Peyer's patch (tissue), 4 donors: Measurements from ENCODE around the gene PELI2. TPM values are rescaled to one million over a fixed set of nuclear protein-coding genes. Genes with fewer than 3 reads are reported as not detected.

Source experiments
- DNase-seq, 3 donors: peaks; one replicate each; pipeline ENCODE4 v3.0.0-alpha.2; 2017 to 2019
- H3K27ac ChIP-seq, 4 donors: fragments of 200-600 bp; sonication (generic); one replicate each; pipeline ENCODE4 v1.5.1; 2016 to 2019
- H3K27me3 ChIP-seq, 2 donors: fragments of 200-600 bp; sonication (generic); one replicate each; pipeline ENCODE4 v1.5.1; 2019
- H3K36me3 ChIP-seq, 3 donors: fragments of 200-600 bp; sonication (generic); one replicate each; pipeline ENCODE4 v1.5.1; 2016 to 2019
- H3K4me1 ChIP-seq, 4 donors: fragments of 200-600 bp; sonication (generic); one replicate each; pipeline ENCODE4 v1.5.1; 2016 to 2019
- H3K4me3 ChIP-seq, 4 donors: fragments of 200-600 bp; sonication (generic); 1 replicate in 3 of 4; 2 replicates in 1 of 4; pipeline ENCODE4 v1.5.1; 2016 to 2019; ENCODE audit warnings: mild to moderate bottlenecking in 1 of 4
- H3K9me3 ChIP-seq, 4 donors: fragments of 200-600 bp; sonication (generic); one replicate each; pipeline ENCODE4 v1.5.1; 2016 to 2019; ENCODE audit warnings: mild to moderate bottlenecking in 1 of 4
- POLR2A ChIP-seq, 2 donors: fragments of 450-650 bp; IDR thresholded peaks; one replicate each; pipeline ENCODE4 v1.5.1; 2017; ENCODE audit warnings: antibody characterized with exemption in 2 of 2, mild to moderate bottlenecking in 2 of 2, moderate library complexity in 2 of 2
- total RNA-seq, 4 donors: library from RNA; depleted of rRNA; stranded (reverse); fragments of >200 nt; gene quantifications; one replicate each; pipeline ENCODE4 v1.1.0, GENCODE V29; 2016
- TF ChIP-seq, protein P1 (sequence below), 6 experiments: fragments of 450-650 bp in 4 of 6; fragments of 200-600 bp in 2 of 6; sonication (generic) in 1 of 6; IDR thresholded peaks; one replicate each; pipeline ENCODE4 v1.5.1; 2017 to 2019; ENCODE audit warnings: antibody characterized with exemption in 6 of 6, mild to moderate bottlenecking in 3 of 6, moderate library complexity in 1 of 6

The PELI2 gene
- total RNA-seq, 4 donors from 2014 or later, result 15.2 to 28.9 (median 18.6) TPM

DNA sequence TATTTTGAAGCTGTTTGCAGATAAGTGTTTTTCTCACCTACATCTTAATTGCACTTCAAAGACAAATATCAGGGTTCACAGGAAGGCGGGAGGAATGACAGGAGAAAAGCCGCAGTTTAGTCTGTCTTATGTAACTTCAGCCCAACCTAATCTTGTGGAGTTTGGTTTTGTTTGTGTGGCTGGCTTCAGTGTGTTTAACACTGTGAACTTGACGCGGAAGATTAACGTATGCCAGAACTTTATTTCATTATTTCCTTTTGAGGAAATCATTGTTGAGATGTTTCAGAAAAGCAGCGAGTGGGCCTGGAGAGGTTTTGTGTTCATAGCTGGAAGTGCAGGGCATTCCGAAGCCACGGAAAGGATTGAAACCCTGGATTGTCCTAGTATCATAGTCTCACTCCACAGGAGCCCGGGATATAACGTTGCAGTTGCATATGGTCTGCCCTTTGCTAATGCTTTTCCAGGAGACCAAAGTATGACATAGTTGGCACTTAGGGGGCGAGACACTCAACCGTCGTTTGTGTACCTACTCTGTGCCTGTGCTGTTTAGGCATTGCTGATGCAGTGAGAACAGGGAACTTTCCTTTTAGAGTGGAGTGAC is 2.0 kb downstream of the PELI2 start:
- H3K27me3 ChIP-seq, result no peaks in the 10 kb centered on the region
- no peaks in the 10 kb centered on the region for H3K9me3 ChIP-seq
- TF ChIP-seq, protein P1, sequence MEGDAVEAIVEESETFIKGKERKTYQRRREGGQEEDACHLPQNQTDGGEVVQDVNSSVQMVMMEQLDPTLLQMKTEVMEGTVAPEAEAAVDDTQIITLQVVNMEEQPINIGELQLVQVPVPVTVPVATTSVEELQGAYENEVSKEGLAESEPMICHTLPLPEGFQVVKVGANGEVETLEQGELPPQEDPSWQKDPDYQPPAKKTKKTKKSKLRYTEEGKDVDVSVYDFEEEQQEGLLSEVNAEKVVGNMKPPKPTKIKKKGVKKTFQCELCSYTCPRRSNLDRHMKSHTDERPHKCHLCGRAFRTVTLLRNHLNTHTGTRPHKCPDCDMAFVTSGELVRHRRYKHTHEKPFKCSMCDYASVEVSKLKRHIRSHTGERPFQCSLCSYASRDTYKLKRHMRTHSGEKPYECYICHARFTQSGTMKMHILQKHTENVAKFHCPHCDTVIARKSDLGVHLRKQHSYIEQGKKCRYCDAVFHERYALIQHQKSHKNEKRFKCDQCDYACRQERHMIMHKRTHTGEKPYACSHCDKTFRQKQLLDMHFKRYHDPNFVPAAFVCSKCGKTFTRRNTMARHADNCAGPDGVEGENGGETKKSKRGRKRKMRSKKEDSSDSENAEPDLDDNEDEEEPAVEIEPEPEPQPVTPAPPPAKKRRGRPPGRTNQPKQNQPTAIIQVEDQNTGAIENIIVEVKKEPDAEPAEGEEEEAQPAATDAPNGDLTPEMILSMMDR (IDR thresholded peaks at IDR 0.05), result peak in 2 of 6 experiments; percentile 14 to 40
- no peak for TF ChIP-seq POLR2A (IDR thresholded peaks at IDR 0.05)
- H3K27ac ChIP-seq, result peak overlapping the region; percentile 93 to 96 (median 94)
- H3K36me3 ChIP-seq, result no peaks in the 10 kb centered on the region
- peaks cover 0 to 16% (median 7%) of the 10 kb centered on the region in 4 donors for H3K4me1 ChIP-seq
- H3K4me3 ChIP-seq, result peak overlapping the region in 3 of 4 donors; percentile 65 to 96 (median 78)
- no peak for DNase-seq

DNA sequence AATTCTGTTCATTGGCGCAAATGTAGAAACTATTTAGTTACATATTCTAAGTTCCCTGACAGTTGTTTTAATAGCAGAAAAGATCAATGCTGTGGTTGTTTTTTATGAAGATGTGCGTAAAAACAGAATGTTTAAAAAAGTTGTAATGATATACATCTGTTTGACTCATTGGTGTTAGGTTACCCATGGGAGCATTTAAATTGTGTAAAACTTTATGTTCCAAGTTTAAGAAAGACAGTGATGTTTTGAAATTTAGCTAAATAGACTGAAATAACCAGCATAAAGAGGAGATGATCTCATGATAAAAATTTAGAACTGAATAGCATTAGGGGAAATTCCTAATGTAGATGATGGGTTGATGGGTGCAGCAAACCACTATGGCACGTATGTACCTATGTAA is 3.6 kb downstream of the PELI2 start:
- no peak for DNase-seq
- Histone ChIP-seq H3K27me3 (no peaks in the 10 kb centered on the region), H3K4me3 (no peak overlapping the region), H3K4me1 (peaks cover 0 to 17% (median 7%) of the 10 kb centered on the region in 4 donors), H3K9me3 (no peaks in the 10 kb centered on the region), H3K36me3 (no peaks in the 10 kb centered on the region), H3K27ac (no peak overlapping the region)
- TF ChIP-seq, protein P1 (IDR thresholded peaks at IDR 0.05), result no peak
- no peak for TF ChIP-seq POLR2A (IDR thresholded peaks at IDR 0.05)

DNA sequence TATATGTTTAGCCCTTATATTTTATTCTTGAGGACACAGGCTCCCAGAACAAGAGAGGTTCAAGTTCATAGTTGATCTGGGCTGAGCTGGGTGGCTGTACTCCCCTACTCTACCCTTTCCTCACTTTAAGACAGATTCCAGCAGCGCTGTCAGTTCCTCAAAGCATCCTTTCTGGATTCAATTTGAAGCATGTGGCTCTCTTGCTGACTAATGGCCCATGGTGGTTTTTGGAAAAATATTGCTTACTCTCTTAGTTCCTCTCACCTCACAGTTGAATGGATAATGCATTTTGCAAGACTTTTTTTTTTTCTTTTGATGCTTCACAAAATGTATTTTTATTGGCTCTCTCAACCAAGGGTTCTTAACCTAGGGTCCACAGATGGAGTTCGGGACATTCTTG is 4.1 kb downstream of the PELI2 start:
- Histone ChIP-seq H3K4me1 (peaks cover 0 to 17% (median 7%) of the 10 kb centered on the region in 4 donors), H3K27me3 (no peaks in the 10 kb centered on the region), H3K36me3 (no peaks in the 10 kb centered on the region), H3K27ac (no peak overlapping the region), H3K9me3 (no peaks in the 10 kb centered on the region), H3K4me3 (no peak overlapping the region)
- no peak for DNase-seq
- TF ChIP-seq POLR2A (IDR thresholded peaks at IDR 0.05), result no peak
- TF ChIP-seq, protein P1 (IDR thresholded peaks at IDR 0.05), result no peak

DNA sequence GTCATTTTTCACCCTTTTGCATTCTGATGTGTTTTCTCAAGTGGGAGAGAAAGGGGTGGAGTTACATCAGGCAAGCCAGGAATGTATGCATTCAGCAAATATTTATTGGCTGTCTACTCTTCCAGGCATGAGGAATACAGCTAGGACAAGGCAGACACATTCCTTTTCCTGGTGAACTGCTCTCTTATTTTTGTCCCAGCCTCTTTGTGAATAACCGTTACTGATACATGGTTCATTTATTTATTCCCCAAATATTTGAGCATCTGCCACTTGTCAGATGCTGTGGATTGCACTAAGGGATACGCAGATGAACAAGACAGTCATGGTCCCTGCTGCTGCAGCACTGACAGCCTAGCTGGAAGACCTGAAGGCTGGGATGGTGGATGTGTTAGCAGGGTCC is 6.1 kb downstream of the PELI2 start:
- no peak for DNase-seq
- no peaks in the 10 kb centered on the region for H3K36me3 ChIP-seq
- TF ChIP-seq, protein P1 (IDR thresholded peaks at IDR 0.05), result no peak
- no peak for TF ChIP-seq POLR2A (IDR thresholded peaks at IDR 0.05)
- no peak overlapping the region for H3K27ac ChIP-seq
- no peak overlapping the region for H3K4me3 ChIP-seq
- peaks cover 0 to 17% (median 7%) of the 10 kb centered on the region in 4 donors for H3K4me1 ChIP-seq
- no peaks in the 10 kb centered on the region for H3K9me3 ChIP-seq
- no peaks in the 10 kb centered on the region for H3K27me3 ChIP-seq

DNA sequence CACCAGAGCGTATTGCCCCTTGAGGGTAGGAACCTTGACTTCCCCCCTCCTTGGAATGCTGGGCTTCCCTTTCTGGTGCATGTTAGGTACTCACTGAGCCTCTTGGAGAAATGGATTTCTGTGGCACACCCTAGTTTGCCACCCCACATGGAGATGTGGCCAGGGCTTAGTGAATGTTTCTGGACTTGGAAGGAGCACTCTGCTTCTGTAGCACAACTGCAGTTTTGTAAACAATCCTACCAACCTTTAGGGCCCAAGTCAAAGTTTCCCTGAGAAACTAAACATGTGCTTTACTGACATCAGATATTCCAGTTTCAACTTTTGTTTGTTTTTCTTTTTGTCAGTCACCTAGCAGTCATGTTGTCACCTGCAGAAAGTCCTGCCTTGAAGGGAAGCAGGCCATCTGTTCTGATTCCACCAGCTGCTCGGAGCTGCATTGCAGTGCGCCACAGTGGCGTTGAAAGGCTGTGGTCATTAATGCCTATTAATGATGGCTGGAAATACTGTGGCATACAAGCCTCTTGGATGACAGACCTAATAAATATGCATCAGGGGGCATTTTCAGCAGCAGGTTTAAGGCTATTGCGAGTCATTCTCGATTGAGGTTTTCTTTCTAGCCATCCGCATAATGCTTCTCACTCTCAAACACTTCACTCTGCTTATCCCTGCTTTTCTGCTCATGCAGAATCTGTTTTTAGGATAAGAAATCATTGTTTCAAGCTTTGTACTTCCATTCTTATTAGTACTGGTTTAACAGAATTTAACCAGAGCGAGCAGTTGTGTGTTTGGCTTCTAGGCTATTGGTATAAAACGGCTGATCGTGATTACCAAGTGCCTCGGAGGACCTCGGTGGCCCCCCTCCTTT is 7.8 kb downstream of the PELI2 start:
- TF ChIP-seq, protein P1 (IDR thresholded peaks at IDR 0.05), result no peak
- TF ChIP-seq POLR2A (IDR thresholded peaks at IDR 0.05), result no peak
- H3K36me3 ChIP-seq, result no peaks in the 10 kb centered on the region
- no peak overlapping the region for H3K4me3 ChIP-seq
- no peaks in the 10 kb centered on the region for H3K9me3 ChIP-seq
- H3K27ac ChIP-seq, result no peak overlapping the region
- peaks cover 0 to 21% (median 0%) of the 10 kb centered on the region in 4 donors for H3K4me1 ChIP-seq
- no peak for DNase-seq
- no peaks in the 10 kb centered on the region for H3K27me3 ChIP-seq
